ENCODE results near the gene PEDS1.
"Not testable (repeated sequence)": the region's sequence is repeated elsewhere in the genome, so short reads cannot be mapped to it uniquely, and the experiment has no call there.

PEDS1 gene

DNA sequence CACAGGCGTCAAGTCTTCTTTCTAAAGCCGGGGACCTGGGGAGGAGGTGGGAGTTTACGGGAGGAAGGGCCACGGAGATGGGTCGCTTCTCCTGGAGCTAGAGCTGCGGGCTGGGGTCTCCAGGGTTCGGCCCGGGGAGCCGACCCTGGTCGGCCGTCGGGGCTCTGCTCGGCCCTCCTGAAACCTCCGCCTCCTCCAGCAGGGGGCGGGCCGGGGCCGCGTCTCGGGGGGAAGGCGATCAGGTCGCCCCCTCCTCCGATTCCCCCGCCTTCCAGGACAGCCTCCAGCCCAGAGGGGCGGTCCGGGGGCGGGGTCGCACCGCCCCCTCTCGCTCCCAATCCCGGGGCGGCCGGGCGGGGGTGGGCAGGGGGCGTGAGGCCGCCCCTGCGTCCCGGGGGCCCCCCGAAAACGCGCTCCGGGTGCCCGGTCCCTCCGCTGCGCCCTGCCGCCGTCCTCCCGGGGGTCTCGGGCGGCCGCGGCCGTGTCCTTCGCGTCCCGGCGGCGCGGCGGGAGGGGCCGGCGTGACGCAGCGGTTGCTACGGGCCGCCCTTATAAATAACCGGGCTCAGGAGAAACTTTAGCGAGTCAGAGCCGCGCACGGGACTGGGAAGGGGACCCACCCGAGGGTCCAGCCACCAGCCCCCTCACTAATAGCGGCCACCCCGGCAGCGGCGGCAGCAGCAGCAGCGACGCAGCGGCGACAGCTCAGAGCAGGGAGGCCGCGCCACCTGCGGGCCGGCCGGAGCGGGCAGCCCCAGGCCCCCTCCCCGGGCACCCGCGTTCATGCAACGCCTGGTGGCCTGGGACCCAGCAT is 36.9 kb upstream of the PEDS1 start, which contains the start of gene CEBPB:
Gene CEBPB (plus strand): TSS at position 580 of the 814 bp plus-strand sequence. CDS start 204 bp downstream, at position 784.
- DNase-seq (ENCODE audit: low read depth in 2 of 2), result peak; percentile 54 to 72

DNA sequence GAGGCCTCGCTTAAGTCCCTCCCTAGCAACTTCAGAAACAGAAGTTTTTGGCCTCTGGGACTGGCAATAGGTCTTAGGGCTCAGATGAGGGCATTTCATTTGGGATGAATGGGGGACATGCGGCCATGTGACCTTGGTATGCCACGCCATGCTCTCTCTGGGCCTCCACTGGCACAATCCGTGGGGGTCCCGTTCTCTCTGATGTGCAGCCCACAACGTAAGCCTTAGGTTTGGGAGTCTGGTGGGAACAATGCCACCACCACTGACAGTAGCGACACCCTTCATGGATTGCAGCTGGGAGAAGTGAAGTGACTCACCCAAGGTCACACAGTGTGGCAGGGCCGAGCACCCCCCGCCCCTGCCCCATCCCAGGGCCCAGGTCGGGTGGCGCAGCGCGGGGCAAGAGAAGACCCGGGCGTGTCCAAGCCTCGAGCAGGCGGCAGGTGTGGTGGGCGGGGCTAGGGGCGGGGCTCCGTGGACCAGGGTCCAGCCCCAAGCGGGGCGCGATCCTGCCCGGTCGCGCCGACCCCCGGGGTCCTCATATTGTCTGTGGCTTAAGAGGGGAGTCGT is 36.2 kb upstream of the PEDS1 start:
- no peak for DNase-seq (ENCODE audit: low read depth in 2 of 2)

DNA sequence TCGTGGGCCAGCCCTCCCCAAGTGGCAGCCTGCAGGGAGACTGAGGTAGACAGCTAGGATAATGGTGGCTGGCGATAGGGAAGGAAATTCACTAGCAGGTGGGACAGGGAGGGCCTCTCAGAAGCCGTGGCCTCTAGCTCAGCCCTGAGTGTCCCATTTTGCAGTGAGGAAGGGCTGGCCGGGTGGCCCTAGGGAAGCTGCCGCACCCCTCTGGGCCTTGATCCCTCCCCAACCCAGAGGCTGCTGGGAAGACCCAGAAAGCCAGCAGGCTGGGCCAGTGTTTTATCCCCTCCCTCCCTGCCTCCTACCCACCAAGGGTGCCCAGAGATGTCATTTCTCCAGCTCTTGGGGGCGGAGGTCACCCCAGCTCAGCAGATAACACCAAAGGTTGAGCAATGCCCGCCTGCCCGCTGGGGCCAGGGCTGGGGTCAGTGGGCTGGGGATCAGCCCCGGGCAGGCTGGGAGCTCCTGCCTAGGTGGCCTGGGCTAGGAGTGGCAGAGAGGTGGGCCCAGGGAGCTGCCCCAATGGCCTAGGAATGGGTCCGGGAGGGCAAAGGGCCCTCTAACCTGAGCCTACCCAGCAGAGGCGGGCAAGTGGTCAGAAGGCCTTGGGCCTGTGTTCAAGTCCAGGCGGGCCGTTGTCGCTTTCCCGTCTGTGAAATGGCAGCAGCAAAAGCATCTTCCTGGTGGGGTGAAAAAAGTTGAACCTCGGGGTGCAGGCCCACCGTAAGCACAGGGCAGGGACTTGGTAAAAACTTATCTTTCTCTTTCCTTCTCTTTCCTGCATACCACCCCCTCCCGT is 35.6 kb upstream of the PEDS1 start:
- no peak for DNase-seq (ENCODE audit: low read depth in 2 of 2)

DNA sequence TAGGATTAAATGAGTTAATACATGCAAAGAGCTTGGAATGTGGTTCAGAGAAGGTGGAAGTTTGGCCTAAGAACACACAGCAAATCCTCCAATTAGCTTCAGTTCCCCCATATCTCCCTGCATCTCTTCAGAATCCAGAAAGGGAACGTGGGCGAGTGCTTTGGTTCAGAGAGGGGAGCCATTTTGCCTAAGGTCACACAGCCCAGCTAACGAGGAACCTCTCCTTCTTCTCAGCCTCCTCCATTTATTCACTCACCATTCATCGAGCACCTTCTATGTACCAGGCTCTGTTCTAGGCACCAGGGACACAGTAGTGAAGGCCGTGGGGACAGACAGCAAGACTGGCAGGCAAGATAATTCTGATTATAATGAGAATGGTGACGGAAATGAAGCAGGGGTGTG is 34.8 kb upstream of the PEDS1 start:
- no peak for DNase-seq (ENCODE audit: low read depth in 2 of 2)

DNA sequence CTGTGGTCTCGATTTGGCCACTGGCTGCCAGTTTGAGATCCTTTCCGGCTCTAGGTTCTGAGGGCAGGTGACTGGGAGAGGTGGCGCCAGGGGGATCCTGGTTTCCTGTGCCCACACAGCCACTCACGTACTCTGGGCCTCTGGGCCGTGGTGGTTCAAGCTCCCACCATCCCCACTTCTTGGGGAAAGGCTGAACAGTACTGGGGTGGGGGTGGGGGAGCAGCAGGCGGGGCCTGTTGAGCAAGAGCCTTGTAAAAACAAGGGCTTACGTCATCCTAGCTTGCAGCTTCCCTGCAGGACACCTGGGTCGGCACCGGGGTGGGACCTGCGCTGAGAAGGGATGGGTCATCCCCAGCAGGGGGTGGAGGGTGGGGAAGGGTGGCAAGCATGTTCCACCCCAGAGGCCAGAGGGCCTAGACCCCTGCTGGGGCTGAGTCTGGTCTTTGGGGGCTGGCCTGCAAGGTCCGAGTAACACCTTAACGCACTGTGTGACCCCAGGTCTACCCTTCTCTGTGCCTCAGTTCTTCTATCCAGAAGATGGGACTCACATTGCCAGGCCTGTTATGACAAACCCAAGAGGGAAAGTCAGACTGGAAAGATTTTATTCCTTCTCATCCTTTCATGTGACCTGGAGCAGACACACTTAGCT is 34.0 kb upstream of the PEDS1 start:
- DNase-seq (ENCODE audit: low read depth in 2 of 2), result no peak

DNA sequence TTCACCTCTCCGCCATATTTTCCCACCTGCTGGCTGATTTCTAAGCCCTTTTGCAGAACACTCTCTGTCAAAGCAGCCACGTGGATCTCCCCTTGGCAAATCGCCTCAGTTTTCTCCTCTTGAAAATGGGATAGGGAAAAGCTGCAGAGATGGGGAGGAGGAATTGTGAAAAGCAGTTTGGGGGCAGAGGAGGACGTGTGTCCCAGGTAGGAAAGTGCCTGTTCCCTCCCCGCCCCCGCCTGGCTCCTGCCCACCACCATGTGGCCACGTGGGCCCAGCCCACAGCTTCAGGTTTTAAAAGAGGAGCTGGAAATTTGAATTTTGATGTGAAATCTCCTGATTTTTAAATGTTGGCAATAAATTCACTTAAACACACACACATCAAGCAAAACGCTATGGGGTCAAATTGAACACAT is 33.5 kb upstream of the PEDS1 start:
- DNase-seq (ENCODE audit: low read depth in 2 of 2), result no peak

DNA sequence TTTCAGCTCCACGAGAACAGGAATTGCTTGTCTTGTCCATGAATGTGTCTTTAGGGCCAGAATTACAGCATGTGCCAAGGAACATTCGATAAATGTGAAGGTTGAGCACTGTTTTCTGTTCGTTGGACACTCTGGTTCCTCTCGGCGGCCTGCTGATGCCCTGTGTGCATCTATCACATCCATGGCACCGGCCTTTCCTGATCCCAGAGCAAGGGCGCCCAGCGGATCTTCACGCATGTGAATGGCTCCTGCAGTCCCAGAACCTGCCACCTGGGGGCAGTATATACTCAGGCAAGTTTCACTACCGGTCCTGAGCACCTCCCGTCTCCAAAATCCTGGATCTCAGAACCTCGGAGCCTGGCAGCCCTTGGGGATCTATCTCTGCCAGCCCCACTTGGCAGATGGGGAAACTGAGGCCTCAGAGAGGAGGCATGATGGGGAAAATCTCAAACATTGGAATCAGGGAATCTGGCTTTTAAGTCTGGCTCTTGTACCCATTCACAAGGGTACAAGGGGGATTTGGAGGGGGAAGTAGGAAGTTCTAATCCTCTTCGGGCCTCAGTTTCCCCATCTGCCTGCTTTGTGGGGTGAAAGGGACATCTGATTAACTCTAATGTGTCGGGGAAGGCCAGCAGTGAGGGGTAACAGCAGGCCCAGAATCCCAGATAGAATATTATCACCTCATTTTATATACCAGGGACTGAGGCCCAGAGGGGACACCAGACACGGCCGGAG is 32.8 kb upstream of the PEDS1 start:
- DNase-seq (ENCODE audit: low read depth in 2 of 2), result peak; percentile 77 to 78

DNA sequence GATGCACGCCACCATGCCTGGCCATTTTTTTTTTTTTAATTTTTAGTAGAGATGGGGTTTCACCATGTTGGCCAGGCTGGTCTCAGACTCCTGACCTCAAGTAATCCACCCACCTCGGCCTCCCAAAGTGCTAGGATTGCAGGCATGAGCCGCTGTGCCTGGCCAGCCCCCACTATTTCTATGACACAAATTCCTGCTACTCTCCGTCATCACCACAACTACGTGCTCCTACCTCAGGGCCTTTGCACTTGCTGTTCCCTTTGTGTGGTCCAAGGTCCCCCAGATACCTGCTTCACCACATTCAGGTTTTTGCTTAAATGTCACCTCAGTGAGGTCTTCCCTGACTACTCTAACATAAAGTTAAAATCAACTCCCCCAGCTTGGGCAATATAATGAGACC is 31.9 kb upstream of the PEDS1 start:
- DNase-seq (ENCODE audit: low read depth in 2 of 2), result no peak

DNA sequence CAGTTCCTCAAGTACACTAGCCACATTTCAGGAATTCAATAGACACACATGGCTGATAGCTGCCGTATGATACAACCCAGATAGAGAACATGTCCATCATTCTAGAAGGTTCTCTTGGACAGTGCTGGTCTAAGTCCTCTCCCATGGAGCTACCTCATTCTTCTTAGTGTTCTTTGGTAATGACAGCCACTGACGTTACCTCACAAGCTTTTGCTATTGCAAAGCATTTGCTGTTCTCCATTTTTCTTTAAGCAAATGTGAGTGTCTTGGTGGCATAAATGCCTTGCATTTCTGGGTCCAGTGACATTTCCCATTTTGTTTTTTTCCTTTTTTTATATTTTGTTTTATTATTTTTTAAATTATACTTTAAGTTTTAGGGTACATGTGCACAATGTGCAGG is 28.8 kb upstream of the PEDS1 start:
- DNase-seq (ENCODE audit: low read depth in 2 of 2), result no peak

DNA sequence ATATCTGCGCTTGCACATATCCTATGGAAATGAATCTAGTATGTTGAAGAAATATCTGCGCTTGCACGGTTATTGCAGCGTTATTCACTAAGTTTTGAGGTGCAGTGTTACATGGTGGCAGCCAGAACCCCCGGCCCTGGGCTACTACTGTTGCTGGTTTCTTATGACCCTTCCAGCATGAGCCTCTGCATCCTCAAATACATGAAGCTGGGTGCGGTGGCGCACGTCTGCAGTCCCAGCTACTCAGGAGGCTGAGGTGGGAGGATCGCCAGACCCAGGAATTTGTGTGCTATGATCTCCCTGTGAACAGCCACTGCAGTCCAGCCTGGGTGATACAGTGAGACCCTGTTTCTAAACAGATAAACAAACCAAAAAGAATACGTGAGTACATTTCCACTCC is 27.8 kb upstream of the PEDS1 start:
- DNase-seq (ENCODE audit: low read depth in 2 of 2), result no peak

DNA sequence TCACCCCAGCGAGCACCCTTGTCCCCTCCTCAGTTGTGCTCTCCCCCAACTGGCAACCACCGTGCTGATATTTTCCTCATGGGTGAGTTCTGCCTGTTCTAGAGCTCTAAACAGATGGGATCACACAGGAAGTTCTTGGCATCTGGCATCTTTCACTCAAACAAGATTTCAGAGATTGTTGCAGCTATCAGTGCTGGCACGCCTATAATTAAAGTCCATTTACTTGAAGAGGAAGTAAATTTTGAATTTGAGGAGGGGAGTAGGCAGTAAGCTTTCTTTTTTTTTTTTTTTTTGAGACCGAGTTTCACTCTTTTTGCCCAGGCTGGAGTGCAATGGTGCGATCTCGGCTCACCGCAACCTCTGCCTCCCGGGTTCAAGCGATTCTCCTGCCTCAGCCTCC is 25.1 kb upstream of the PEDS1 start:
- not testable (repeated sequence) for DNase-seq (ENCODE audit: low read depth in 2 of 2)

DNA sequence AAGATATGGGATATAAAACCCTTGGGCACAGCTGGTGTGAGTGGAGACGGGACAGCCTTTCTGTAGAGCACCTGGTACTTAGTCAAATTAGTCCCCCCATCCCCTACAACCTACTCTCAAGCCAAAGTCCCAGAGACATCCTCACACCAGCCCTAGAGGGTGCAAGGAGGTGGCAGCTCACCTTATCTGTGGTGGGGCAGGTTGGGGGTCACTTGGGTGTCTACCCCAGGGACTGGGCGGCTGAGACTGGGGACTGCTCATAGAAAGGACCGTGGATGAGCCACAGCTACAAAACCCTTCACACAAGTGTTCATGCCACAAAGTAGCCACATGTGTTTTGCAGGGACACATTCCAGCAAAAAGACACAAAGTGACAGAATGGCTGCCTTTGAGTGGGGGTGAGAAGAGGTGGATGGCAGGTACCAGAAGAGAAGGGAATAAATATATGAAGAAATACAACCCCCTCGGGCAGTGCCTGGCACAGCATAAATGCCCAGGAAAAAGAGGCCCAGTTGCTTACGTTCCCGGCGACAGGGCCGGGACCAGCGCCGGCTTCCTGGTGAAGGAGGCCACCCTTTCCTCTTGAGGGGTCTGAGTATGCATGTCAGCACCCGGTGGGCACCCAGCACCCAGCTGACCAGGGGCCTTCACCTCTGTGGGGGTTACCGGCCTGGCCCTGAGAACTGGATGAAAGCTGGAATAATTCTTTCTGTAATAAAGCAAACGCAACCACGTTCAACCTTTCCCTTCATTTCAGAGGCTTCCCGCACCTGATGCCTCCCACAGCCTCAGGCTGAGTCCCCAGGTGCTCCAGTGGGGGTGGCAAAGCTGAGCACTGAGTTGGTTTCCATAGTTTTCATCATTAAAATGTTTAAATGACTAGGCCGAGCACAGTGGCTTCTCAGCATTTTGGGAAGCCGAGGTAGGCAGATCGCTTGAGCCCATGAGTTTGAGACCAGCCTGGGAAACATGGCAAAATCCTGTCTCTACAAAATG is 22.7 kb upstream of the PEDS1 start:
- DNase-seq (ENCODE audit: low read depth in 2 of 2), result no peak

DNA sequence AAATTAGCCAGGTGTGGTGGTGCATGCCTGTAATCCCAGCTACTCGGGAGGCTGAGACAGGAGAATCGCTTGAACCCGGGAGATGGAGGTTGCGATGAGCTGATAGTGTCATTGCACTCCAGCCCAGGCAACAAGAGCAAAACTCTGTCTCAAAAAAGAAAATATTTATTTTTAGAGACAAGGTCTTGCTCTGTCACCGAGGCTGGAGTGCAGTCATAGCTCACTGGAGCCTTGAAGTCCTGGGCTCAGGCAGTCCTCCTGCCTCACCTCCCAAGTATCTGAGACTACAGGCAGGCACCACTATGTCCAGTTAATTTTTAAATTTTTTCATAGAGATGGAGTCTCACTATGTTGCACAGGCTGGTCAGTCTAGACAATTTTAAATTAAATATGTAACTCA is 20.9 kb upstream of the PEDS1 start:
- DNase-seq (ENCODE audit: low read depth in 2 of 2), result no peak

DNA sequence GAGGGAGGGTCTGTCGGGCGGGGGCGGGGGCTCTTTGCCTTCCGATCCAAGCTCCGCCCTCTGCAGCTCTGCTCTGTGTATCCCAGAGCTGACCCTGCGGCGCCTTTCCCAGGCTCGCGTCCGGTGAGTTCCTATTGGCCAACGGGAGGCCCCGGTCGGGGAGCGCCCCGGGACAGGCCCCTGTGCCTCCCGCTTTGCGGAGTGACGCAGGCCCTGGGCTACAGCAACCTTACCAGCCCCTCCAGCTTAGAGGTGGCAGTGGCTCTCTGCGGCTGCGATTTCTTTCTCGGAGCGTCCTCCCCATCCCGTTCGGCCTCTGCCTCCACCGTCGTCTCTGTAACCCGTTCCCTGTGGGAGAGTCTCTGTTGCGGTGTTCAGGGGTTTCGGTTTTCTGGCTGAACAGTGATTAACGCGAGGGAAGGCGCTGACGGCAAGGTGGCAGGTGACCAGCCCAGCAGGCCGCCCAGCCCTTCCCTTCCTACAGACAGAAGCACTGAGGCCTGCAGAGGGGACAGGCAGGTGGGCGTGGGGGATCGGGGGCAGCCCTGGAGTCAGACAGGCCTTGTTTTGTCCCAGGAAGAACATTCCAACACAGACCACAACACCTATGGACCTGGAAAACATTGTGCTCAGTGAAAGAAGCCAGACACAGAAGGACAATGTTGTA is 19.0 kb upstream of the PEDS1 start:
- no peak for DNase-seq (ENCODE audit: low read depth in 2 of 2)

DNA sequence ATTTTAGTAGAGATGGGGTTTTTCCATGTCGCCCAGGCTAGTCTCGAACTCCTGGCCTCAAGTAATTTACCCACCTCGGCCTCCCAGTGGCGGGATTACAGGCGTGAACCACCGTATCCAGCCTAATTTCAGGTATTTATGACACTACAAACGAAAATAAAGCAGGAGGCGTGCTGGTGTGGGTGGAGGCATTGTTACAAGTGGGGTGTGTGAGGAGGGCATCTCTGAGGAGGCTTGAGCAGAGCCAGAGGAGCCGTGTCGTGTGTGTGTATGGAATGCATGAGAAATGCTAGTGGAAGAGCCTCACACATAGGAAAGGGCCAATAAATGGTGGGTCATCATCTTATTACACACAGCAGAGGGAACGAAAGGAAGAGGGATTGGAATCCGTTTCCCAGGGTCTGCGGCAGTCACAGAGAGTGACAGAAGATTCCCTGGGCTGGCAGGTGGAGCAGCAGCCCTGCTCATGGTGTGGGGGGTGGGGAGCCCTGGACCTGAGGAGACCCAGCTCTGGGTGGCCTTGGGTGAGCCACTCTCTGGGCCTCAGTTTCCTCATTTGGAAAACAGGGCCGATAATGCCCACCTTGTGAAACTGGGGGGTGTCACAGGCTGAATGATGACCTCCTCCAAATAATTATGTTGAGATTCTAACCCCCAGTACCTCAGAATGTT is 17.2 kb upstream of the PEDS1 start:
- DNase-seq (ENCODE audit: low read depth in 2 of 2), result no peak

DNA sequence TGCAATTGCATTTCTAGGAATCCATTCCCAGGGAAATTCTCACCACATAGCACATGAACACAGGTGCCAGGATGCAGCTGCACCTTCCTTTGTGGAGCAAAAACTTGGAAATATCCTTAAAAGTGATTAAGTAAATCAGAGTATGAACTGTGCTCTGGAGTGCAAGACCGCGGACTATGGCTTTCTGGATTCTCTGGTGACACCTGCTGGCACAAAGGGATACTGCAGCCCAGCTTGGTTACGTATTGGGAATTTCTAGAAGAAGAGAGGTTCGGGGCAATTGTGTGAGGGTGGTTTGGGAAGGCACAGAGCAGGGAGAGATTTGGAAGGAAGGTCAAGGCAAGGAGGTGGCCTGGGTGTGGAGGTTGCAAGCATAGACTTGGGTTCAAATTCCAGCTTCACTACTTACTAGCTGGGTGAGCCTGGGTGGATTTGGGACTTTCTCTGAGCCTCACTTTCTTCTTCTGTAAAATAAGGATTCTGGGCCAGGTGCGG is 15.9 kb upstream of the PEDS1 start:
- DNase-seq (ENCODE audit: low read depth in 2 of 2), result peak; percentile 65 to 70

DNA sequence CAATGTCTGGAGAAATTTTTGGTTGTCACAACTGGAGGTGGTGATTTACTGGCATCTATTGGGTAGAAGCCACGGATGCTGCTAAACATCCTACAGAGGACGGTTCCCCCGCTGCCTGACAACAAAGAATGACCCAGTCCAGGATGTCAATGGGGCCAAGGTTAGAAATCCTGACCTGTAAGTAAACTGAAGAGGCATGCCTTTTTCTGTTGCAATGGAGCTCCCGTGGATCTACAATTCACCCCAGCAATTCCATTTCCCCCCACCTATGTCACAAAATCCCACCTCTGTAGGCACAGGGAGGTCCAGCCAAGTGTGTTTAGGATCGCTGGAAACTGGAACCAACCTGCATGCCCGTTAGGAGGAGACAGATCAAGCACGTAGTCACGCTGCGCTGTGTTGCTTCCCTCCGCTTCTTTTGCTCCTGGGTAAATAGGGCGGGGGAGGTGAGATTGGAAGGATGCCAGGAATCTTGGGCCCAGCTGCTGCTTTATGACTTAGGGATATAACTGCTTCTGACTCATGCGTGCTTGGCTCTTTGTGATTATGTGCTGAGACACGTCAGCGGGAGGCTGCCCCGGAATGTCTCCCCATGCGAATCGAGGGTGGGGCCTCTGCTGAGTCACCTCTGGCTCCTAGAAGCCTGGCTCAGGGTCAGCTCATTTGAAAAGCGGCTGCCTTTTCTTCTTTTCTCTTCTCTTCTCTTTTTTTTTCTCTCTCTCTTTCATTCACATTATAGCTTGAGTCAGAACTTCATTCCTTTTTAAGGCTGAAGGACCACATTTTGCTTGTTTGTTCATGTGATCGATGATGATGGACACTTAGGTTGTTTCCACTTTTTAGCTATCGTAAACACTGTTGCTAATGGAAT is 12.4 kb upstream of the PEDS1 start:
- peak; percentile 49 to 66 for DNase-seq (ENCODE audit: low read depth in 2 of 2)

All from stimulated activated CD8-positive, alpha-beta memory T cell treated with anti-CD3 and anti-CD28 coated beads, Interleukin-2, amount 100 ng/mL, for 1 hour (primary cell).